ES-I3 (cell line): Measurements from ENCODE around the gene GSK3A.

Experiments used
- H3K36me3 ChIP-seq: 2 replicates; pipeline ENCODE4 v1.6.1; 2013; ENCODE audit warnings: mild to moderate bottlenecking, low read length, control low read depth, moderate library complexity; ENCODE audit not compliant: insufficient read depth
- H3K4me1 ChIP-seq: 2 replicates; pipeline ENCODE4 v1.6.1; 2013; ENCODE audit warnings: mild to moderate bottlenecking, control low read depth, low read length; ENCODE audit not compliant: insufficient read depth
- H3K9ac ChIP-seq: 2 replicates; pipeline ENCODE4 v1.6.1; 2013; ENCODE audit warnings: low read depth, mild to moderate bottlenecking, low read length, moderate library complexity
- H3K9me3 ChIP-seq: 2 replicates; pipeline ENCODE4 v1.6.1; 2013; ENCODE audit warnings: mild to moderate bottlenecking, low read length, moderate library complexity; ENCODE audit not compliant: control insufficient read depth, insufficient read depth

Gene GSK3A

GRCh38 chr19:42284591-42285341 is 42.4 kb upstream of the GSK3A start:
- Histone ChIP-seq H3K4me1 (peaks cover 26% of the 10 kb centered on the region), H3K36me3 (0 out of 2 replicates have a peak, but pooled peaks cover 4% of the 10 kb centered on the region), H3K9me3 (no peaks in the 10 kb centered on the region), H3K9ac (peak overlapping the region; percentile 83; the same call in 1 of the 2 replicates)

GRCh38 chr19:42284066-42284501 is 41.7 kb upstream of the GSK3A start:
- Histone ChIP-seq H3K9me3 (no peaks in the 10 kb centered on the region), H3K9ac (peak overlapping the region; percentile 50), H3K36me3 (0 out of 2 replicates have a peak, but pooled peaks cover 4% of the 10 kb centered on the region), H3K4me1 (peaks cover 31% of the 10 kb centered on the region)

GRCh38 chr19:42283188-42284065 is 41.0 kb upstream of the GSK3A start:
- H3K36me3 ChIP-seq: 0 out of 2 replicates have a peak, but pooled peaks cover 4% of the 10 kb centered on the region
- peak overlapping the region; percentile 53 for H3K9ac ChIP-seq
- H3K9me3 ChIP-seq: no peaks in the 10 kb centered on the region
- peaks cover 31% of the 10 kb centered on the region for H3K4me1 ChIP-seq

- peaks cover 36% of the 10 kb centered on the region for H3K4me1 ChIP-seq
- peak overlapping the region; percentile 53; the same call in 1 of the 2 replicates for H3K9ac ChIP-seq
- H3K36me3 ChIP-seq: 0 out of 2 replicates have a peak, but pooled peaks cover 4% of the 10 kb centered on the region
- no peaks in the 10 kb centered on the region for H3K9me3 ChIP-seq
Measured at GRCh38 chr19:42282819-42283187, 40.4 kb upstream of the GSK3A start.

GRCh38 chr19:42281827-42282762 is 39.7 kb upstream of the GSK3A start:
- Histone ChIP-seq H3K9me3 (no peaks in the 10 kb centered on the region), H3K9ac (peak overlapping the region; percentile 86; the same call in 1 of the 2 replicates), H3K4me1 (peaks cover 38% of the 10 kb centered on the region), H3K36me3 (no peaks in the 10 kb centered on the region; the same call in 1 of the 2 replicates)

- H3K4me1 ChIP-seq: peaks cover 38% of the 10 kb centered on the region
Measured at GRCh38 chr19:42281146-42281826, 38.9 kb upstream of the GSK3A start.

GRCh38 chr19:42280815-42281145 is 38.4 kb upstream of the GSK3A start:
- Histone ChIP-seq H3K36me3 (no peaks in the 10 kb centered on the region; the same call in 1 of the 2 replicates), H3K9ac (peak overlapping the region; percentile 86; the same call in 1 of the 2 replicates), H3K4me1 (peaks cover 35% of the 10 kb centered on the region), H3K9me3 (no peaks in the 10 kb centered on the region)

More at GRCh38 chr19:42281146-42281826, 38.9 kb upstream of the GSK3A start:
- Histone ChIP-seq H3K9ac (peak overlapping the region; percentile 86; the same call in 1 of the 2 replicates), H3K36me3 (no peaks in the 10 kb centered on the region; the same call in 1 of the 2 replicates), H3K9me3 (no peaks in the 10 kb centered on the region)

- Histone ChIP-seq H3K36me3 (no peaks in the 10 kb centered on the region; the same call in 1 of the 2 replicates), H3K4me1 (peaks cover 29% of the 10 kb centered on the region), H3K9ac (peak overlapping the region; percentile 86), H3K9me3 (no peaks in the 10 kb centered on the region)
Measured at GRCh38 chr19:42279902-42280814, 37.8 kb upstream of the GSK3A start.

GRCh38 chr19:42279155-42279901 is 36.9 kb upstream of the GSK3A start:
- no peaks in the 10 kb centered on the region for H3K9me3 ChIP-seq
- no peaks in the 10 kb centered on the region; the same call in 1 of the 2 replicates for H3K36me3 ChIP-seq
- H3K9ac ChIP-seq: peak overlapping the region; percentile 86
- peaks cover 25% of the 10 kb centered on the region for H3K4me1 ChIP-seq

- H3K4me1 ChIP-seq: peaks cover 25% of the 10 kb centered on the region
- no peak overlapping the region for H3K9ac ChIP-seq
- H3K9me3 ChIP-seq: no peaks in the 10 kb centered on the region
- H3K36me3 ChIP-seq: no peaks in the 10 kb centered on the region; the same call in 1 of the 2 replicates
Measured at GRCh38 chr19:42278452-42279154, 36.2 kb upstream of the GSK3A start.

- peaks cover 21% of the 10 kb centered on the region for H3K4me1 ChIP-seq
- H3K36me3 ChIP-seq: no peaks in the 10 kb centered on the region; the same call in 1 of the 2 replicates
- H3K9ac ChIP-seq: no peak overlapping the region
- no peaks in the 10 kb centered on the region for H3K9me3 ChIP-seq
Measured at GRCh38 chr19:42277821-42278451, 35.5 kb upstream of the GSK3A start.
